Fibroblast of lung (primary cell): ENCODE data around the gene ACD.

Experiments
- CTCF ChIP-seq, 2 donors: IDR thresholded peaks in 1 of 2; conservative IDR thresholded peaks in 1 of 2; 1 replicate in 1 of 2; 2 replicates in 1 of 2; pipeline ENCODE4 v1.5.1; 2011 to 2012; ENCODE audit warnings: low read length in 2 of 2, control low read depth in 1 of 2, inconsistent platforms in 1 of 2, low read depth in 1 of 2, mild to moderate bottlenecking in 1 of 2
- EZH2 ChIP-seq: IDR thresholded peaks from 2 replicates; pipeline ENCODE4 v1.5.1; 2012; ENCODE audit warnings: low read length, control low read depth, mild to moderate bottlenecking; ENCODE audit errors: missing control alignments

GRCh38 chr16:67644038-67644437 lies 16.0 kb downstream of the ACD start:
- no peak for TF ChIP-seq CTCF (conservative IDR thresholded peaks at IDR 0.05 in 1 of 2, IDR thresholded peaks at IDR 0.05 in 1 of 2; ENCODE audit: low read depth in 1 of 2, low read length in 2 of 2)
- TF ChIP-seq EZH2 = no peak
